ENCODE results near the gene TTYH2.

Gene TTYH2

DNA sequence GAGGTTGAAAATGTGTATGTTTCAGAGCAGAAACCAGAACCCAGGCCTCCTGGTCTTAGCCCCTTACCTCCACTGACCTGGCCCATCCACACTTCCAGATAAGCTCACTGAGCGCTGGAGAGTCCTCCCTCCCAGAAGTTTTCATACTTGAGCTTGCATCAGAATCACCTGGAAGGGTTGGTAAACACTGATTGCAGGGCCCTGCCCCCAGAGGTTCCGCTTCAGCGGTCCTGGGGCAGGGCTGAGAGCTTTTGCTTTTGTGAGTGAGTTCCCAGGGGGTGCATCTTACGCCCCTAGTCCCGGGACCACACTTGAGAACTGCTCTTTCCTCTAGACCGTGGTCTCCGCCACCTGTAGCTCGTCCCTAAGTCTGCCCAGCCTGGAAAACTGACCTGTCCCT, 20.6 kb downstream of the TTYH2 start:
- TF ChIP-seq CEBPB (IDR thresholded peaks at IDR 0.05) (no peak), CREB1 (IDR thresholded peaks at IDR 0.05; ENCODE audit: low read depth) (no peak), MAX (IDR thresholded peaks at IDR 0.05) (no peak), ZBTB7A (IDR thresholded peaks at IDR 0.05; ENCODE audit: low read depth) (no peak), EP300 (IDR thresholded peaks at IDR 0.05; ENCODE audit: borderline replicate concordance) (no peak), TEAD4 (IDR thresholded peaks at IDR 0.05) (no peak), EGR1 (IDR thresholded peaks at IDR 0.05) (no peak), TCF12 (IDR thresholded peaks at IDR 0.05; ENCODE audit: low read depth) (no peak), FOXM1 (IDR thresholded peaks at IDR 0.05; ENCODE audit: borderline replicate concordance, low read depth) (no peak)
- TF ChIP-seq, protein P1, sequence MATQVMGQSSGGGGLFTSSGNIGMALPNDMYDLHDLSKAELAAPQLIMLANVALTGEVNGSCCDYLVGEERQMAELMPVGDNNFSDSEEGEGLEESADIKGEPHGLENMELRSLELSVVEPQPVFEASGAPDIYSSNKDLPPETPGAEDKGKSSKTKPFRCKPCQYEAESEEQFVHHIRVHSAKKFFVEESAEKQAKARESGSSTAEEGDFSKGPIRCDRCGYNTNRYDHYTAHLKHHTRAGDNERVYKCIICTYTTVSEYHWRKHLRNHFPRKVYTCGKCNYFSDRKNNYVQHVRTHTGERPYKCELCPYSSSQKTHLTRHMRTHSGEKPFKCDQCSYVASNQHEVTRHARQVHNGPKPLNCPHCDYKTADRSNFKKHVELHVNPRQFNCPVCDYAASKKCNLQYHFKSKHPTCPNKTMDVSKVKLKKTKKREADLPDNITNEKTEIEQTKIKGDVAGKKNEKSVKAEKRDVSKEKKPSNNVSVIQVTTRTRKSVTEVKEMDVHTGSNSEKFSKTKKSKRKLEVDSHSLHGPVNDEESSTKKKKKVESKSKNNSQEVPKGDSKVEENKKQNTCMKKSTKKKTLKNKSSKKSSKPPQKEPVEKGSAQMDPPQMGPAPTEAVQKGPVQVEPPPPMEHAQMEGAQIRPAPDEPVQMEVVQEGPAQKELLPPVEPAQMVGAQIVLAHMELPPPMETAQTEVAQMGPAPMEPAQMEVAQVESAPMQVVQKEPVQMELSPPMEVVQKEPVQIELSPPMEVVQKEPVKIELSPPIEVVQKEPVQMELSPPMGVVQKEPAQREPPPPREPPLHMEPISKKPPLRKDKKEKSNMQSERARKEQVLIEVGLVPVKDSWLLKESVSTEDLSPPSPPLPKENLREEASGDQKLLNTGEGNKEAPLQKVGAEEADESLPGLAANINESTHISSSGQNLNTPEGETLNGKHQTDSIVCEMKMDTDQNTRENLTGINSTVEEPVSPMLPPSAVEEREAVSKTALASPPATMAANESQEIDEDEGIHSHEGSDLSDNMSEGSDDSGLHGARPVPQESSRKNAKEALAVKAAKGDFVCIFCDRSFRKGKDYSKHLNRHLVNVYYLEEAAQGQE (IDR thresholded peaks at IDR 0.05; ENCODE audit: low read depth): no peak
- TF ChIP-seq, protein P2, sequence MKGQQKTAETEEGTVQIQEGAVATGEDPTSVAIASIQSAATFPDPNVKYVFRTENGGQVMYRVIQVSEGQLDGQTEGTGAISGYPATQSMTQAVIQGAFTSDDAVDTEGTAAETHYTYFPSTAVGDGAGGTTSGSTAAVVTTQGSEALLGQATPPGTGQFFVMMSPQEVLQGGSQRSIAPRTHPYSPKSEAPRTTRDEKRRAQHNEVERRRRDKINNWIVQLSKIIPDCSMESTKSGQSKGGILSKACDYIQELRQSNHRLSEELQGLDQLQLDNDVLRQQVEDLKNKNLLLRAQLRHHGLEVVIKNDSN (IDR thresholded peaks at IDR 0.05): no peak

- TF ChIP-seq TEAD4 (IDR thresholded peaks at IDR 0.05) (no peak), YY1 (IDR thresholded peaks at IDR 0.05; ENCODE audit: low read depth) (no peak)
Measured at GRCh38 chr17:74234486-74234885, 21.1 kb downstream of the TTYH2 start.

DNA sequence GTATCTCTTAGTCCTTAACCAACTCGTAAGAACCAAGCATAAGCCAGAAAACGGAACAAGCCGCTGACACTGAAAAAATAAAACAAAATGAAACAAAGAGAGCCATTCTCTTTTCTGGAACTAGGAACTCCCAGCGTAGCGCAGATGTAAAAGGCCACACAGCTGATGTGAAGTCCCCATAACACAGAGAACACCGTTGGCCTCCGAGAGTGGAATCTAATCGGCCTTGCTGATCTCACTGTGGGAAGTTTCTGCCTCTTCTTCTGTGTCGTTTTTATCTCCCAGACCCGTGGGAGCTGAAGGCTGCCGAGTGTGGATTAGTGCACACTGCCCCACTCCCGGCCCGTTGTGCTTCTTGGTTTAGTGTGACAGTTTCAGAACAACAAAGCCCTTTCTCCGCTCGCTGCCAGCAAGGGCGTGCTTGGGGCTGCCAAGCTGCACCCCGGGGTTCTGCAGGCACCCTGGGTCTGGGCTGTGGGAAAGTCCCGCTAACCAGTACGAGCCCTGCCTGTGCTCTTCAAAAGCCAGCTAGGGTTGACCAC, 21.7 kb downstream of the TTYH2 start:
- no peak for TF ChIP-seq TAF1 (IDR thresholded peaks at IDR 0.05; ENCODE audit: low read depth)
- TF ChIP-seq YY1 (IDR thresholded peaks at IDR 0.05; ENCODE audit: low read depth): no peak
- TF ChIP-seq TCF12 (IDR thresholded peaks at IDR 0.05; ENCODE audit: low read depth): no peak
- TF ChIP-seq EGR1 (IDR thresholded peaks at IDR 0.05): no peak
- no peak for TF ChIP-seq FOXM1 (IDR thresholded peaks at IDR 0.05; ENCODE audit: borderline replicate concordance, low read depth)
- TF ChIP-seq CEBPB (IDR thresholded peaks at IDR 0.05): no peak
- no peak for TF ChIP-seq NFIC (IDR thresholded peaks at IDR 0.05)

- TF ChIP-seq FOXM1 (IDR thresholded peaks at IDR 0.05; ENCODE audit: borderline replicate concordance, low read depth): no peak
- TF ChIP-seq, protein P2 (IDR thresholded peaks at IDR 0.05): no peak
- TF ChIP-seq TAF1 (IDR thresholded peaks at IDR 0.05; ENCODE audit: low read depth): no peak
- no peak for TF ChIP-seq RAD21 (IDR thresholded peaks at IDR 0.05; ENCODE audit: low read depth)
- TF ChIP-seq NFIC (IDR thresholded peaks at IDR 0.05): no peak
- no peak for TF ChIP-seq EP300 (IDR thresholded peaks at IDR 0.05; ENCODE audit: borderline replicate concordance)
- TF ChIP-seq EGR1 (IDR thresholded peaks at IDR 0.05): no peak
Measured at GRCh38 chr17:74235911-74236371, 22.6 kb downstream of the TTYH2 start.

GRCh38 chr17:74237321-74237720, 23.9 kb downstream of the TTYH2 start:
- TF ChIP-seq ZBTB7A (IDR thresholded peaks at IDR 0.05; ENCODE audit: low read depth): no peak
- TF ChIP-seq, protein P2 (IDR thresholded peaks at IDR 0.05): no peak
- TF ChIP-seq, protein P1 (IDR thresholded peaks at IDR 0.05; ENCODE audit: low read depth): no peak
- TF ChIP-seq EP300 (IDR thresholded peaks at IDR 0.05; ENCODE audit: borderline replicate concordance): no peak
- no peak for TF ChIP-seq MAX (IDR thresholded peaks at IDR 0.05)
- no peak for TF ChIP-seq TEAD4 (IDR thresholded peaks at IDR 0.05)
- TF ChIP-seq EGR1 (IDR thresholded peaks at IDR 0.05): no peak
- TF ChIP-seq CEBPB (IDR thresholded peaks at IDR 0.05): no peak
- no peak for TF ChIP-seq FOXM1 (IDR thresholded peaks at IDR 0.05; ENCODE audit: borderline replicate concordance, low read depth)
- TF ChIP-seq YY1 (IDR thresholded peaks at IDR 0.05; ENCODE audit: low read depth): no peak
- TF ChIP-seq NFIC (IDR thresholded peaks at IDR 0.05): no peak
- TF ChIP-seq CREB1 (IDR thresholded peaks at IDR 0.05; ENCODE audit: low read depth): no peak
- TF ChIP-seq TCF12 (IDR thresholded peaks at IDR 0.05; ENCODE audit: low read depth): no peak
- no peak for TF ChIP-seq TAF1 (IDR thresholded peaks at IDR 0.05; ENCODE audit: low read depth)
- TF ChIP-seq RAD21 (IDR thresholded peaks at IDR 0.05; ENCODE audit: low read depth): no peak

DNA sequence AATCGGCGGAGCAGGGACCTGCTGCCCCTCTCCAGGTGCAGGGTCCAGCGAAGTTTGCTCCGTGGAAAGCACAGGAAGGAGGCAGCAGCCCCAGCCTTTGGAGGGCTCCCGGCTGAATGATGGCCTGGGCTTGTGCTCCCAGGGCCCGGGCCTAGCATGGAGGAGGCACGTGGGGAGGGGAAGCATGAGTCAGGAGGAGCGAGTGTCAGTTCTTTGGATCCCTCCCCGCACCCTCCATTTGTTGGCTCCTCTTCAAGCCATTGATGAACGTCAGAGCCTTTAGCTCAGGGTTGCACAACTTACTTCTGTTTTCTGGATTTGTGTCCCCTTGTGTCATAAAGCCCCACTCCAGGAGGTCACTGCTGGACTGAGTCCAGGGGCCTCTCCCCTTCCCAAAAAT, 25.8 kb downstream of the TTYH2 start:
- TF ChIP-seq TEAD4 (IDR thresholded peaks at IDR 0.05): no peak
- TF ChIP-seq, protein P2 (IDR thresholded peaks at IDR 0.05): no peak
- TF ChIP-seq, protein P1 (IDR thresholded peaks at IDR 0.05; ENCODE audit: low read depth): no peak
- TF ChIP-seq CREB1 (IDR thresholded peaks at IDR 0.05; ENCODE audit: low read depth): no peak
- TF ChIP-seq YY1 (IDR thresholded peaks at IDR 0.05; ENCODE audit: low read depth): no peak
- TF ChIP-seq CEBPB (IDR thresholded peaks at IDR 0.05): no peak
- no peak for TF ChIP-seq FOXM1 (IDR thresholded peaks at IDR 0.05; ENCODE audit: borderline replicate concordance, low read depth)
- no peak for TF ChIP-seq TCF12 (IDR thresholded peaks at IDR 0.05; ENCODE audit: low read depth)
- TF ChIP-seq TAF1 (IDR thresholded peaks at IDR 0.05; ENCODE audit: low read depth): no peak
- TF ChIP-seq EGR1 (IDR thresholded peaks at IDR 0.05): no peak
- TF ChIP-seq EP300 (IDR thresholded peaks at IDR 0.05; ENCODE audit: borderline replicate concordance): no peak
- no peak for TF ChIP-seq ZBTB7A (IDR thresholded peaks at IDR 0.05; ENCODE audit: low read depth)
- TF ChIP-seq MAX (IDR thresholded peaks at IDR 0.05): no peak
- no peak for TF ChIP-seq RAD21 (IDR thresholded peaks at IDR 0.05; ENCODE audit: low read depth)
- no peak for TF ChIP-seq NFIC (IDR thresholded peaks at IDR 0.05)
